Activated CD8-positive, alpha-beta memory T cell treated with anti-CD3 and anti-CD28 coated beads, Interleukin-2, amount 50 U/mL, for 4 hours (primary cell): Measurements from ENCODE around the gene MAP4K3.
A peak's percentile ranks its signal among the peaks of the same experiment; 100 is the strongest.
"Not testable (repeated sequence)": the region's sequence is repeated elsewhere in the genome, so short reads cannot be mapped to it uniquely, and the experiment has no call there.

Experiments used
- DNase-seq: peaks from one replicate; pipeline ENCODE4 v3.0.0-alpha.2; 2020

Gene MAP4K3

GRCh38 chr2:39290433-39290832 lies 146.7 kb downstream of the MAP4K3 start:
- DNase-seq, result no peak

DNA sequence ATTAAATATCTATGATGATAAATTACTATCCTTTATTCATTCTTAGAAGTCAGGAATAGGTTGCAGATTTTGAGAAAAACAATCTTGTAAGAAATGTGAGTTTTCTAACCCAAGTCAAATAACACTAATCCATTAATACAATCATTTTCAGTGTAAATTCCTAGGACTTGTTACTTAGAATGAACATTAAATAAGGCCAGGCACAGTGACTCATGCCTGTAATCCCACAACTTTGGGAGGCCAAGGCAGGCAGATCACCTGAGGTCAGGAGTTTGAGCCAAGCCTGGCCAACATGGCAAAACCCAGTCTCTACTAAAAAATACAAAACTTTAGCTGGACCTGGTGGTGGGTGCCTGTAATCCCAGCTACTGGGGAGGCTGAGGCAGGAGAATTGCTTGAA lies 147.5 kb downstream of the MAP4K3 start:
- DNase-seq, result no peak

DNA sequence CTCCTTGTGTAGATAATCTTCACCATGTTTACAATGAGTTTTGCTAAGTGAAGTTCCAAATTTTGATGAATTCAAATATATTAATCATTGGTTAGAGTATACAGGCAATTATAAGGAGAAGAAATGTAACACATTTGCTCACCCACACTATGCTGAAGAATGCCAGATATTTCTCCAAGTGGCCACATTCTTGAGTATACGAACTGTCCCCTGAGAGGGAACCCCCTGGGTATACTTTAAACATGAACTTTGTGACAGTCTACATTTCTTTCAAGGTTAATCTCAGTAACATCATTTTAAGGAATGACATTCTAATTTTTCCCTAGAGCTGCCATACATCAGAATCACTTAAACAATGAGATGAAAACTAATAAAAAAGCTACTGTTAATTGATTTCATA lies 153.5 kb downstream of the MAP4K3 start:
- DNase-seq, result no peak

DNA sequence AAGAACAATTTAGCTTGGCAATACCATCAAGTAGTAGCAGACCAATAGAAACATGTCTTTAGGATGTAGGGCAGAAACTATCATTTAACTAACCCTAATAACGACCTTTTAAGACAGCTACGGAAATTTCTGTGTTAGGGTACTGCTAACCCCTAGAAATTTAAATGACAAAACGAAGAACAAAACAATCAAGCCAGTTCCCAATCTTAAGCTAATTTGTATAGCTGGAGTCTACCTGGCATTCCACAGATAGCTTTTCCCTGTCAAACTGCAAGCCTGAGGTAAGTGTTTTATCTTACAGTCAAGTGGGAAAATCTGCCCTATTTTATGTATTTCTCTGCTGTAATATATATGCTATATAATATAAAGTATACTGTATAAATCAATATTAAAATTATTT lies 155.7 kb downstream of the MAP4K3 start:
- no peak for DNase-seq

DNA sequence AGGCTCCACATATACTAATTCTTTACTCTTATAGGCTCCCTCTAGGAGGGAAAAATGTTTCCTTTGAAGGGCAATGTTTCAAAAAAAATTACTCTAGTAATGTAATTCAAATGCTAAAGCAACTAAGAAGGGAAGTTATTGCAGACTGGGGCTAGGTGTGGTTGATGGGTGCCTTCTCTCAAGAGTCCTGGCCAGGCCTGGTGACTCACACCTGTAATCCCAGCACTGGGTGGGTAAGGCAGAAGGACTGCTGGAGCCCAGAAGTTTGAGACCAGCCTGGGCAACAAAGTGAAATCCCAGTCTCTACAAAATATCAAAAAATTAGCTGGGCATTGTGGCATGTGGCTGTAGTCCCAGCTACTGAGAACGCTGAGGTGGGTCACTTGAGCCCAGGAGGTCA lies 162.1 kb downstream of the MAP4K3 start:
- DNase-seq, result no peak

- no peak for DNase-seq
Measured at GRCh38 chr2:39269941-39270340, 167.1 kb downstream of the MAP4K3 start.

GRCh38 chr2:39266916-39267434 lies 170.1 kb downstream of the MAP4K3 start:
- no peak for DNase-seq

DNA sequence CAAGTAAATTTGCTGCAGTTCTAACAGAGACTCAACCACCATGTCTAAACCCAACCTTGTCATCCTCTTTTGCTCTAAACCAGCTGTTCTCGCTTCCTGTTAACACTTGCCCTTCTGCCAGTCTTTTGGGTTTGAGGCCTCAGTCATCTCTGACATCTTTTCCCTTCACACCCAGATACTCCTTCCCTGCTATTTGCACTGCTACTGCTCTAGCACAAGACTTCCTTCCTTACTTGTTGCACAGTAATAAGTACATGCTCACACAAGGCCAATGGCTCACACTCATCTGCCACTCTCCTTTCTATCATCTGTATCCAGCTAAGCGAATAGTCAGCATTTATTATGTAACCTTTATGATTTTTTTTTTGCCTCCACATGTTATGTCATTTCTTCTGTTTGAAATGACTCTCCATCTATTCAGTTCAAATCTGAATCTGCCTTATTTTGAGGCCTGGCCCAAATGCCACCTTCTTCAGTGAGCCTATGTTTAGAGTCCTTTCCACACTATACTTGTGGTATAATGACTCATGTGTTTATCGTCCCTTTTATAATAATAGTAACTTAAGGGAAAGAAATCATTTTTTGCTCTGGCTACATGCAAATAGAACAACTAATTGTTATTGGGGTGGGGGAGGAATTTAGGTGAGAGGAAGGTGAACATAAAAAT lies 170.8 kb downstream of the MAP4K3 start:
- no peak for DNase-seq

DNA sequence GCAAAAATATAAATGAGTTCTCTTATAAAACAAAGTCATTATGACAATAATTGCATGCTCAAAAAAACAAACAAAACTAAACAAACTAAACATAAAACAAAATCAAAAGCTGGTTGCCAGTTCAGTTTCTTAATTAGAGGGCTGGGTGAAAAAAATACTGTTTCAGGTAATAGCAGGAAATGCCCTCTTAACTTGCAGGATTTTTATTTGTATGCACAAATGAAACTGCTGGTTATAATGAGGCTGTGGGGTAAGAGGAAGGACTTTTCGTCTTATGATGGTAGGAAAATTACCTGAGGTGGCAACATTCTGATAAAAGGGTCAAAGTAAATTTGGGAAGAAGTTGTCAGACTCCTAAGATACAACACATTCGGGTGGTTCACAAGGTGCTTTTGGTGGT lies 171.8 kb downstream of the MAP4K3 start:
- DNase-seq, result no peak

DNA sequence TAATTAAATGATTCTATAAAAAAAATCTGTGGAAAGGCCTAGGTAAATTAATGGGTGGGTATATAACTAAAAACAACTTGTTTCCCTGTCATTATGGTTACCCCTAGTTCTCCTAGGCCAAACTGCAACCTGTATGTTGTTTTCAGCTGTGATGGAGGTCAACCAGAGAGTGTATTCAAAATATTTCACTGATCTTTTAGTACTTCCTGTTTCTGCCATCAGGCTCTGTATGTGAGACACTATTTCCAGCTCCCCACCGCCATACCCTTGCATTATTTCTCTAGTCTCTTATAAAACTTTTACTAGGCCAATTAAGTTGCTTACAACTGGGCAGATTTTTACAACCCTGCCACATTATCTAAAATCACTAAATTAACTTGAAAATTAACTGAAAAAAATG lies 172.4 kb downstream of the MAP4K3 start:
- DNase-seq, result no peak

DNA sequence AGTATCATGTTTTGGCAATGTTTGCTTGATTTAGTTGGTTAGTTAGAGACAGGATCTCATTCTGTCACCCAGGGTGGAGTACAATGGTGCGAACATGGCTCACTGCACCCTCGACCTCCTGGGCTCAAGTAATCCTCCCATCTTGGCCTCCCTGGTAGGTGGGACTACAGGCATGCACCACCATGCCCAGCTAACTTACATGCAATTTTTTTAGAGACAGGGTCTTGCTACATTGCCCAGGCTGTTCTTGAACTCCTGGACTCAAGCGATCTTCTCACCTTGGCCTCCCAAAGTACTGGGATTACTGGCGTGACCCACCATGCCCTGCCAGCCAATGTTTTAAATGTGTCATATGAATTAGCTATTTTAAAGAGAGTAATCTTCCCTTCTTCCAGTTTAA lies 177.0 kb downstream of the MAP4K3 start:
- DNase-seq, result no peak

DNA sequence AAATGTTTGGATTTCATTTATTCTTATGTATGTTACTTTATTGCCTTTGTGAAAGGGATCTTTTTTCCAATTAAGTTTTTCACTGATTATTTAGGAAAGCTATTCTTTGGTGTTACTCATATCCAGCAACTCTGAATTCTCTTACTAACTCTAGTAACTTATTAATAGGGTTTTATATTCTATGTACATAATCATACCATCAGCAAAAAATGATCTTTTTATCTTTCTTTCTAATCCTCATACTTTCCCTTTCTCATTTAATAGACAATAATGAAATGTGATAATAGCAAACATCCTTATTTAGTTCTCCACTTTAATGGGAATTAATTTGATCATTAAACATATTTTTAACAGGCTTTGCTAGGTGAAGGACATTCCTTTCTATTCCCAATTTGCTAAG lies 181.0 kb downstream of the MAP4K3 start:
- DNase-seq, result no peak

GRCh38 chr2:39252888-39253518 lies 184.1 kb downstream of the MAP4K3 start:
- DNase-seq, result no peak

GRCh38 chr2:39247512-39248043 lies 189.5 kb downstream of the MAP4K3 start:
- DNase-seq, result no peak

DNA sequence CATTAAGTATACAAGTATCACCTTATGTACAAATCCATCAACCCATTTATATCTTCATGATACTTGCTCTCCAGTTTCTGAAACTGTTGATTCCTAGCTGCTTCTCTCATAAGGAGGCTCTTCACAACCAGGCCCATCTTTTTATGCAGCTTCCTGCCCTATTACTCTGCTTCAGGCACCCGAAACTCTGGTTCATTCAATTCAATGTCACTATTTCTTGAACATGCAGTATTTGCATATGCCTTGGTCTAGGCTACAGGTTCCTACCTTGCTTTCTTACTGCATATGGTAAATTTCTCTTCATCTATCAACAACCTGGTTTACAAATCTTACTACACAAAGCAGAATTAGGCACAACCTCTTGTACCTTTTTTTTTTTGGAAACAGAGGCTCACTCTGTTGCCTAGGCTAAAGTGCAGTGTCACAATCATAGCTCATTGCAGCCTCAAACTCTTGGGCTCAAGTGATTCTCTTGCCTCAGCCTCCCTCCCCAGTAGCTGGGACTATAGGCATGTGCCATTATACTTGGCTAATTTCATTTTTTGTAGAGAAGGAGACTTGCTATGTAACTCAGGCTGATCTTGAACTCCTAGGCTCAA lies 190.6 kb downstream of the MAP4K3 start:
- no peak for DNase-seq

- peak; percentile 25 for DNase-seq
Measured at GRCh38 chr2:39244963-39245625, 192.0 kb downstream of the MAP4K3 start.

GRCh38 chr2:39244241-39244862 lies 192.7 kb downstream of the MAP4K3 start:
- not testable (repeated sequence) for DNase-seq

DNA sequence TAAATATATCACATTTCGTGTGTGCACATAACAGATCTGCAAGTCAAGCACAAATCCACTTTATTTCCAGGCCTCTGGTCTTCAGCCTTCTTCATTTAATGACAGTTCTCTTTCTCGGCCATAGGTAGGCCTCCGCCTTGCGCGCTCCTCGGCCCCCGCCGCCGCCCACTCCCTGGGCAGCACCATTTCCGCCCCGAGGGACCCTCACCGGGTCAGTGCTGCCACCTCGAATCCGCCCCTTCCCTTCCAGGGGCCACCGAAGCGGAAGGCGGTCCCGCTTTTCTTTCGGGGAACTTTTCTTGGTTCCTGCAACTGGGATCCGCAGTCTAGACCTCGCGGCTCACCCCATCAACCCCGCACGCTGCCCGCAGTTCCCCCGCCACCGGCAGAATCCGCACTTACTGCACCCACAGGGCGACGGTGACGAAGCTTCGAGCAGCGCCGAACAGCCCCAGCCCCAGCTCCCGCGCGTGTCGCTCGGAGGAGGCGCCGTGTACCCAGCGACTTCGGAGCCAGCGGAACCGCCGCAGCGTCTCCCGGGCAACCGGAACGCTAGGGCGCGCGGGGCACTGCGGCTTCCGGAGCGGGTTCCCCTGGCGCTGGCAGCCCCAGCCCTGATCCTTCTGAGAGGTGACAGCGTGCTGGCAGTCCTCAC lies 193.5 kb downstream of the MAP4K3 start, which contains the start of gene CDKL4:
Gene CDKL4 (minus strand): TSS at position 502 of the 655 bp plus-strand sequence.
- DNase-seq, result peak; percentile 42

GRCh38 chr2:39241588-39241987 lies 195.5 kb downstream of the MAP4K3 start:
- DNase-seq, result no peak

GRCh38 chr2:39240758-39241157 lies 196.3 kb downstream of the MAP4K3 start:
- DNase-seq, result no peak

GRCh38 chr2:39234754-39235153 lies 202.3 kb downstream of the MAP4K3 start:
- DNase-seq, result no peak

GRCh38 chr2:39232141-39232540 lies 204.9 kb downstream of the MAP4K3 start:
- DNase-seq, result no peak
